Measurements from ENCODE around the gene ERCC2. TPM values are rescaled to one million over a fixed set of nuclear protein-coding genes. Genes with fewer than 3 reads are reported as not detected.

Gene ERCC2
- total and polyA plus RNA-seq, 2 of the 8 experiments (the other 6 are each of a cell fraction or from before 2014, with no cell fraction given): 107 to 117 TPM

GRCh38 chr19:45352471-45352870, 17.9 kb downstream of the ERCC2 start (continued):
- TF ChIP-seq CHD7 (IDR thresholded peaks at IDR 0.05; ENCODE audit: insufficient replicate concordance, low read length): no peak
- no peak for TF ChIP-seq USF2 (IDR thresholded peaks at IDR 0.05; ENCODE audit: low read length)
- no peak for TF ChIP-seq PHF8 (conservative IDR thresholded peaks at IDR 0.05; ENCODE audit: low read depth, low read length)
- no peak for TF ChIP-seq TCF12 (IDR thresholded peaks at IDR 0.05; ENCODE audit: low read depth, low read length)
- TF ChIP-seq TEAD4 (IDR thresholded peaks at IDR 0.05; ENCODE audit: low read depth, low read length): no peak
